ENCODE data around the gene CATSPER3. TPM values are rescaled to one million over a fixed set of nuclear protein-coding genes. Genes with fewer than 3 reads are reported as not detected.

CATSPER3 gene
- total RNA-seq, 4 donors from 2014 or later: 0.56 TPM; not detected in 3

- TF ChIP-seq CTCF (IDR thresholded peaks at IDR 0.05) (no peak), POLR2A (IDR thresholded peaks at IDR 0.05) (no peak)
- 31 to 40% methylated on average over 1 of the region's 1 CpG for WGBS, 2 donors
- intact Hi-C loops (cut with DNase I): no loop called here
- H3K4me3 ChIP-seq (replicated peaks in 1 of 3): no peak overlapping the region
- H3K4me1 ChIP-seq: peaks cover 15 to 30% of the 10 kb centered on the region in 2 donors
- H3K36me3 ChIP-seq: no peaks in the 10 kb centered on the region
- no peaks in the 10 kb centered on the region for H3K9me3 ChIP-seq
- no peaks in the 10 kb centered on the region for H3K27me3 ChIP-seq
- DNase-seq: no peak
- peak overlapping the region; percentile 64 to 75 (median 73) for H3K27ac ChIP-seq
Observed at GRCh38 chr5:134944630-134945029, 23.1 kb upstream of the CATSPER3 start.

- intact Hi-C loops (cut with DNase I): no loop called here
- TF ChIP-seq POLR2A (IDR thresholded peaks at IDR 0.05) (no peak), CTCF (IDR thresholded peaks at IDR 0.05) (no peak)
- 67 to 78% methylated on average over 2 of the region's 2 CpGs for WGBS, 2 donors
Observed at GRCh38 chr5:134945041-134945440, 22.7 kb upstream of the CATSPER3 start.

GRCh38 chr5:134948911-134949310 is 18.8 kb upstream of the CATSPER3 start:
- H3K4me3 ChIP-seq (replicated peaks in 1 of 3): no peak overlapping the region
- H3K36me3 ChIP-seq: no peaks in the 10 kb centered on the region
- H3K4me1 ChIP-seq: peaks cover 6 to 19% of the 10 kb centered on the region in 2 donors
- H3K9me3 ChIP-seq: no peaks in the 10 kb centered on the region
- intact Hi-C loops (cut with DNase I): no loop called here
- DNase-seq: peak in 1 of 2 donors; percentile 14
- no peaks in the 10 kb centered on the region for H3K27me3 ChIP-seq
- 74 to 83% methylated on average over 5 of the region's 5 CpGs for WGBS, 2 donors
- no peak overlapping the region for H3K27ac ChIP-seq
- TF ChIP-seq POLR2A (IDR thresholded peaks at IDR 0.05): no peak
- no peak for TF ChIP-seq CTCF (IDR thresholded peaks at IDR 0.05)

More at GRCh38 chr5:134945041-134945440, 22.7 kb upstream of the CATSPER3 start:
- H3K4me3 ChIP-seq (replicated peaks in 1 of 3): no peak overlapping the region
- peaks cover 15 to 30% of the 10 kb centered on the region in 2 donors for H3K4me1 ChIP-seq
- no peaks in the 10 kb centered on the region for H3K9me3 ChIP-seq
- peak overlapping the region; percentile 64 to 75 (median 73) for H3K27ac ChIP-seq
- no peak for DNase-seq
- no peaks in the 10 kb centered on the region for H3K36me3 ChIP-seq
- no peaks in the 10 kb centered on the region for H3K27me3 ChIP-seq

GRCh38 chr5:134949316-134949715 is 18.4 kb upstream of the CATSPER3 start:
- H3K27ac ChIP-seq: no peak overlapping the region
- H3K36me3 ChIP-seq: no peaks in the 10 kb centered on the region
- TF ChIP-seq POLR2A (IDR thresholded peaks at IDR 0.05) (no peak), CTCF (IDR thresholded peaks at IDR 0.05) (no peak)
- WGBS, 2 donors: 81 to 83% methylated on average over 5 of the region's 5 CpGs
- H3K9me3 ChIP-seq: no peaks in the 10 kb centered on the region
- peaks cover 6 to 16% of the 10 kb centered on the region in 2 donors for H3K4me1 ChIP-seq
- H3K27me3 ChIP-seq: no peaks in the 10 kb centered on the region
- H3K4me3 ChIP-seq (replicated peaks in 1 of 3): no peak overlapping the region
- intact Hi-C loops (cut with DNase I): no loop called here
- DNase-seq: no peak

GRCh38 chr5:134957920-134958608 is 9.6 kb upstream of the CATSPER3 start:
- peaks cover 0 to 7% of the 10 kb centered on the region in 2 donors for H3K36me3 ChIP-seq
- intact Hi-C loops (cut with DNase I): no loop called here

More at GRCh38 chr5:134957920-134958608, 9.6 kb upstream of the CATSPER3 start:
- H3K9me3 ChIP-seq: no peaks in the 10 kb centered on the region
- no peaks in the 10 kb centered on the region for H3K4me1 ChIP-seq
- no peak overlapping the region for H3K4me3 ChIP-seq (replicated peaks in 1 of 3)
- no peak for DNase-seq
- TF ChIP-seq POLR2A (IDR thresholded peaks at IDR 0.05): no peak
- TF ChIP-seq CTCF (IDR thresholded peaks at IDR 0.05): no peak
- no peaks in the 10 kb centered on the region for H3K27me3 ChIP-seq
- no peak overlapping the region for H3K27ac ChIP-seq
- 87 to 90% methylated on average over 4 of the region's 4 CpGs for WGBS, 2 donors
